ENCODE results near the gene SIGLEC7. TPM values are rescaled to one million over a fixed set of nuclear protein-coding genes. Genes with fewer than 3 reads are reported as not detected.
A peak's percentile ranks its signal among the peaks of the same experiment; 100 is the strongest.

The SIGLEC7 gene
- total and polyA plus RNA-seq, 10 of the 15 experiments (the other 5 are each of a cell fraction or from before 2014, with no cell fraction given), result 0.15 TPM; not detected in 9

DNA sequence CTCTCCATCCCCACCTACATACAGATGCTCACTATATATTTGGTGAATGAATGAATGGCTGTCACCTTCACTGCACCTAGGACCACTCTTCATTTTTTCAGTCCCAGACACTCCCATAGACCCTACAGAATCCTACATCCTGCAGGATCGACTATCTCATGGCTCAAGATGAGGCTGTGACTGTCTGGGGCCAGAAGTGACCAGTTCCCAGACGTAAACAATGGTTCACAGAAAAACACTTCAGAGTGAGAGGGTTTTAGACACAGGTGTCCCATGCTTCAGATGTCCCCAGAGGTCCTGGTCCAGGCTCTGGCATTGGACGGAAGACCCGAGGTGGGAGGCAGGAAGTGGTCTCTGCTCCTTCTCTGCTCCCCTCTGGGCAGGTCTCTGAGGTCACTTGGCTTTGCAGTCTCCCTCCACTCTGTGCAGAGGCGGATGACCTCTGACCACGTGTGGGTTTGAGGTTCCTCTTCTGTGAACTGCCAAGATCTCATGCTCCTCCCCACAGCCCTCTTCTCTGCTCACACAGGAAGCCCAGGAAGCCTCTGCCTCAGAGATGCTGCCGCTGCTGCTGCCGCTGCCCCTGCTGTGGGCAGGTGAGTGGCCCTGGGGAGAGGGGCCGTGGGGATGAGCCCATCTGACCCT, 24.9 kb downstream of the SIGLEC7 start (continued):
- TF ChIP-seq, protein P1, sequence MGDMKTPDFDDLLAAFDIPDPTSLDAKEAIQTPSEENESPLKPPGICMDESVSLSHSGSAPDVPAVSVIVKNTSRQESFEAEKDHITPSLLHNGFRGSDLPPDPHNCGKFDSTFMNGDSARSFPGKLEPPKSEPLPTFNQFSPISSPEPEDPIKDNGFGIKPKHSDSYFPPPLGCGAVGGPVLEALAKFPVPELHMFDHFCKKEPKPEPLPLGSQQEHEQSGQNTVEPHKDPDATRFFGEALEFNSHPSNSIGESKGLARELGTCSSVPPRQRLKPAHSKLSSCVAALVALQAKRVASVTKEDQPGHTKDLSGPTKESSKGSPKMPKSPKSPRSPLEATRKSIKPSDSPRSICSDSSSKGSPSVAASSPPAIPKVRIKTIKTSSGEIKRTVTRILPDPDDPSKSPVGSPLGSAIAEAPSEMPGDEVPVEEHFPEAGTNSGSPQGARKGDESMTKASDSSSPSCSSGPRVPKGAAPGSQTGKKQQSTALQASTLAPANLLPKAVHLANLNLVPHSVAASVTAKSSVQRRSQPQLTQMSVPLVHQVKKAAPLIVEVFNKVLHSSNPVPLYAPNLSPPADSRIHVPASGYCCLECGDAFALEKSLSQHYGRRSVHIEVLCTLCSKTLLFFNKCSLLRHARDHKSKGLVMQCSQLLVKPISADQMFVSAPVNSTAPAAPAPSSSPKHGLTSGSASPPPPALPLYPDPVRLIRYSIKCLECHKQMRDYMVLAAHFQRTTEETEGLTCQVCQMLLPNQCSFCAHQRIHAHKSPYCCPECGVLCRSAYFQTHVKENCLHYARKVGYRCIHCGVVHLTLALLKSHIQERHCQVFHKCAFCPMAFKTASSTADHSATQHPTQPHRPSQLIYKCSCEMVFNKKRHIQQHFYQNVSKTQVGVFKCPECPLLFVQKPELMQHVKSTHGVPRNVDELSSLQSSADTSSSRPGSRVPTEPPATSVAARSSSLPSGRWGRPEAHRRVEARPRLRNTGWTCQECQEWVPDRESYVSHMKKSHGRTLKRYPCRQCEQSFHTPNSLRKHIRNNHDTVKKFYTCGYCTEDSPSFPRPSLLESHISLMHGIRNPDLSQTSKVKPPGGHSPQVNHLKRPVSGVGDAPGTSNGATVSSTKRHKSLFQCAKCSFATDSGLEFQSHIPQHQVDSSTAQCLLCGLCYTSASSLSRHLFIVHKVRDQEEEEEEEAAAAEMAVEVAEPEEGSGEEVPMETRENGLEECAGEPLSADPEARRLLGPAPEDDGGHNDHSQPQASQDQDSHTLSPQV (IDR thresholded peaks at IDR 0.05), result no peak
- no peak for TF ChIP-seq NFYA (IDR thresholded peaks at IDR 0.05; ENCODE audit: borderline replicate concordance, low read depth, low read length)
- peak; percentile 51; the same call in 1 of the 2 replicates for TF ChIP-seq DPF2 (IDR thresholded peaks at IDR 0.05)
- peak; percentile 28; the same call in 1 of the 2 replicates for TF ChIP-seq USF2 (IDR thresholded peaks at IDR 0.05; ENCODE audit: borderline replicate concordance, low read depth, low read length)
- TF ChIP-seq NR2F1 (conservative IDR thresholded peaks at IDR 0.05), result peak; percentile 98
- peak; percentile 57; the same call in 1 of the 2 replicates for TF ChIP-seq NR2C1 (IDR thresholded peaks at IDR 0.05)
- TF ChIP-seq ZNF207 (IDR thresholded peaks at IDR 0.05; ENCODE audit: borderline replicate concordance), result no peak
- peak; percentile 68 for TF ChIP-seq RAD51 (IDR thresholded peaks at IDR 0.05)

Data from GM12878 (cell line).